ENCODE measurements around the gene DISC1.

The DISC1 gene

GRCh38 chr1:231808116-231808515 lies 181.5 kb downstream of the DISC1 start:
- H3K4me3 ChIP-seq (ENCODE audit: low read depth, low read length) = no peak overlapping the region
- TF ChIP-seq CTCF (conservative IDR thresholded peaks at IDR 0.05; ENCODE audit: low read depth, low read length) = no peak
- DNase-seq (ENCODE audit: low read depth) = no peak

GRCh38 chr1:231808990-231809389 lies 182.4 kb downstream of the DISC1 start:
- TF ChIP-seq CTCF (conservative IDR thresholded peaks at IDR 0.05; ENCODE audit: low read depth, low read length) = no peak
- DNase-seq (ENCODE audit: low read depth) = peak; percentile 31
- no peak overlapping the region for H3K4me3 ChIP-seq (ENCODE audit: low read depth, low read length)

GRCh38 chr1:231810415-231810814 lies 183.8 kb downstream of the DISC1 start:
- no peak for DNase-seq (ENCODE audit: low read depth)
- no peak overlapping the region for H3K4me3 ChIP-seq (ENCODE audit: low read depth, low read length)
- no peak for TF ChIP-seq CTCF (conservative IDR thresholded peaks at IDR 0.05; ENCODE audit: low read depth, low read length)

GRCh38 chr1:231814021-231814420 lies 187.4 kb downstream of the DISC1 start:
- peak; percentile 20 for DNase-seq (ENCODE audit: low read depth)
- TF ChIP-seq CTCF (conservative IDR thresholded peaks at IDR 0.05; ENCODE audit: low read depth, low read length) = no peak
- H3K4me3 ChIP-seq (ENCODE audit: low read depth, low read length) = no peak overlapping the region

- peak; percentile 87 for DNase-seq (ENCODE audit: low read depth)
- TF ChIP-seq CTCF (conservative IDR thresholded peaks at IDR 0.05; ENCODE audit: low read depth, low read length) = no peak
- H3K4me3 ChIP-seq (ENCODE audit: low read depth, low read length) = no peak overlapping the region
Observed at GRCh38 chr1:231814521-231814920, 187.9 kb downstream of the DISC1 start.

- no peak for TF ChIP-seq CTCF (conservative IDR thresholded peaks at IDR 0.05; ENCODE audit: low read depth, low read length)
- no peak for DNase-seq (ENCODE audit: low read depth)
- H3K4me3 ChIP-seq (ENCODE audit: low read depth, low read length) = no peak overlapping the region
Observed at GRCh38 chr1:231817801-231818200, 191.2 kb downstream of the DISC1 start.

- DNase-seq (ENCODE audit: low read depth) = no peak
- TF ChIP-seq CTCF (conservative IDR thresholded peaks at IDR 0.05; ENCODE audit: low read depth, low read length) = no peak
Observed at GRCh38 chr1:231818337-231818736, 191.7 kb downstream of the DISC1 start.

More at GRCh38 chr1:231818337-231818736, 191.7 kb downstream of the DISC1 start:
- no peak overlapping the region for H3K4me3 ChIP-seq (ENCODE audit: low read depth, low read length)
